Measurements from ENCODE around the gene POU2F1.

POU2F1 gene

GRCh38 chr1:167429612-167430011 lies 208.9 kb downstream of the POU2F1 start:
- no peak for DNase-seq

GRCh38 chr1:167430134-167430848 lies 209.6 kb downstream of the POU2F1 start:
- DNase-seq = no peak

DNA sequence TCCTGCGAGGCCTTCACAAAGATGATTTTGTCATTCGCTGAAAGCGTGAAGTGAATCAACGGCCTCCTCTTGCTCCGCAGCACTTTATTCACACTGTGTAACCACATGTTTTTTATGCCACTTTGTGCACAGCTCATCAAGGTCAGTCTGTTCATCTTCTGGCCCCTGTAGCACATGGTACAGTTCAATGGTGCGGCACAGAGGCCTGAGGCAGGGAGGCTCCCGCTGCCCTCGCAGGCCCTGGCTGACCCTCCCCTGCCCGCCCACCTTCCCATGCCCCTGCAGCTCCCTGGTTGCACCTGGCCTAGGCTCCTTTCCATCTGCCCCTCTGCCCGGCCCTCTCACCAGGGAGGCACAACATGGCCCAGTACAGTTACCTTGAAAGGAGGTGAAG lies 210.2 kb downstream of the POU2F1 start:
- DNase-seq = no peak

GRCh38 chr1:167431261-167431908 lies 210.7 kb downstream of the POU2F1 start:
- no peak for DNase-seq

GRCh38 chr1:167431909-167432650 lies 211.4 kb downstream of the POU2F1 start:
- DNase-seq = no peak

- DNase-seq = no peak
Measured at GRCh38 chr1:167432780-167433179, 212.1 kb downstream of the POU2F1 start.

DNA sequence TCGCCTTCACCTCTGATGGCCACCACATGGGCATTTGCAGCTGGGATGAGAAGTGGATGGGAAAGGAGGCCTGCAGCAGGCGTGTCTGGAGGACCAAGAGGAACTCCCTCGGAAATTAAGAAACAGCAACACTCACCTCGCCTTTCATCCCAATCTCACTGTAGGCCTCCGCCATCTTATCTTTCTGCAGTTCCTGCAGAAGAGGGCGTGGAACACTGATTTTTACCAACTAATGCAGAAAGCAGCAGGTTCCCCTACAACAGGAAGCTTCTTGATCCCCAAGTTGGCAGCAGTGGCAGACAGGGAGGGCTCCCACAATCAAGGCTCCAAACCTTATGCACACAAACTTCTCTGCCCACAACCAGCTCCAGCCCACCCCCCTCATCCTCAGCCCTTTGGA lies 213.2 kb downstream of the POU2F1 start:
- DNase-seq = no peak

GRCh38 chr1:167434306-167434705 lies 213.6 kb downstream of the POU2F1 start:
- no peak for DNase-seq

DNA sequence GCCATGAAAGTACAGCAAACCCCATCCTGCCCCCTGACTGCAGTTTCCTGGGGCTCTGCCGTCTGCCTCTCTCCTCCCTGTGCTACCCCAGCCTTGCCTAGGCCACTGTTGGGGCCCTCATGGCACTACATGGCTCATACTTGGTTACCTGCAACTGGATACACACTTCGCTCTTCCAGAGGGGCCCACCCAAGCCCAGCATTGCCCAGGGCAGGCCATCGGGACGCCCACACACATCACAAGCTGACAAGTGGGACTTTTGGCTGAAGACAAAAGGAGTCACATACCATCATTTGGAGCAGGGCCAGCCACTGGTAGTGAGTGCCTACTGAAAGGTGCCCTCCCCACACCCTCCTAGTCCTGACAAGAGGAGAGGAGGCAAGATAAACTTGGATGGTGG lies 214.8 kb downstream of the POU2F1 start:
- DNase-seq = no peak

DNA sequence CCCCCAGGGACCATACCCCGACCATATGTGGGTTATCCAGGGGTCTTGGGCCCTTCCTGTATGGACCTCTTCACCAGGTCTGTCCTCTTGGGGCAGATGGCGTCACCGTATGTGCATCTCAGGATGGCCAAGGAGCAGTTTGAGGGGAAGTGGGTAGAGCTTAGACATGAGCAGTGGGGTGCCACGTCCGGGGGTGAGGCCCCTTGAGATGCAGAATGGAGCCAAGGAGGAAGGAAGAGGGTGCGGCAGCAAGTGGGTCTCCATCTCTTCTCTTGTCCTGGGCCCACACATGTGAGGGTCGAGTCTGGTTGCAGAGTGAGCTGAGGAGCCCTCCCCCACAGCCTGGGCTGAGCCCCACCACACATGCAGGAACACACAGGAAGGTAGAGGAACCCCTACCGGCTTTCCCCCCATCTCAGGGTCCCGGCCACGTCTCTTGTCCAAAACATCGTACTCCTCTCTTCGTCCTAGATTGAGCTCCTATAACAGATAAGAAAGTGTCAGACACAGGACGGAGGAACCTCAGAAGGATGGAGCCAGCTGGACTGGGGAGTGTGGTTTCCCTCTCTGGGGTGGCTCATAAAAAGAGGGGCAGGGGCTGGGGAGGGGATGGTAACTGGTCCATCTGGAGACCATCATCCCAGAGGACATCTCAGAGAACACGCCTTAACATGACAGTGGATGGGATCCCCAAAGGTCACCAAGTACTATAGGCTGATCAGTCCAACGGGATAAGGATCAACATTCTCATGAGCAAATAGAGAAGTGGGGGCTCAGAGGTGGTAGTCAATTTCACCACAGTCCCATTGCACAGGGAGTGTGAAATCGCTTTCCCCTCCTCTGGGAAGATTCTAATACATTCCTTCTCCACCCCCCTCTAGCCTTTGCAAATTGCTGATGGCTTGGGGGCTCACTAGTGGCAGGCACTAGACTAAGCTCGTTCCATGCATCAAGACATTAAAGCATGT lies 217.8 kb downstream of the POU2F1 start:
- no peak for DNase-seq

DNA sequence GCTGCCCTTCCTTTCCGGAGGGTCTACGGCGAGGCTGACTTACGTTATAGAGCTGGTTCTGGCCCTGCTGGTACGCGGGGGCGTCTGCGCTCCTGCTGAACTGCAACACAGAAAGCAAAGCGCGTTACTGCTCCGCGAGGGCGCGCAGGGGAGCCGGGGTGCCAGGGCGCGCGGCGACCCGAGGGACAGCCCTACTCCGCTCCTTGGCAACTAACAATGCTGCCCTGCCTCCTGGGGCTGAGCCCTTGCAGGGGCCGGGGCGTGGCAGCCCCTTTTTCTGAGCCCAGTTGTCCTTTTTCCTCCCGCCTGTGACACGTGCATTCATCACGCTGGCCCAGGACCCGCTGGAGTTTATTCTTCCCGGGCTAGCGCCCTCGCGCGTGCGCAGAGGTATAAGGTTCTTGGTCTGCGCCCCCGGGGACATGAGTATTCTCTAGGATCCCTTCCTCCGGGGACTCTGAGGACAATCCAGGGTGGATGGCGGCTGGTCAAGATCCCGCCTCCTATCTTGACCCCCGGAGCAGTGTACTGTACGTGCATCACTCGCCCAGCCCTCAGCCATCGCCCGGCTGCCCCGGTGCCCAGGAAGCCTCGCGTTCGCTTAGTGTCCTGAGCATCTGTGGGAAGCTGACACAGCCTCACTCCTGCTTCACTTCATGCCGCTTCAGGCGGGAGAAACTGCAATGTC lies 218.8 kb downstream of the POU2F1 start:
- DNase-seq = no peak

DNA sequence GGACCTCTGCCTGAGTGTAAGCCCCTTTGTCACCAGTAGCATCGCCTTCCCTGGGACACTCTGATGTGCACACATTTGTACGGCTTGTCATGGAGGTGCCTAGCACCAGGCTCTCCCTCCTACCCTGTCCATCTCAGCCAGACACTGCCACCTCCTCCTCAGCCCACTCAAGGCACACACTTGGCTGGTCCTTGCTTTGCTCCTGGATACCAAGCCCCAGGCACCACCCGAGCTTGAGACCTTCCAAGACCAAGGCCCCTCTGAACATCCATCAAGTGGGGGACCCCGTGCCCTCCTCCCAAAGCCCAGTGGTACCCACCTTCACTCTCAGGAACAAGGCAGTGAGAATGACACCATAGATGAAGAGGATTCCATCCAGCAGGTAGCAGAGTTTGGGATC lies 219.7 kb downstream of the POU2F1 start:
- DNase-seq = no peak

GRCh38 chr1:167440776-167441175 lies 220.1 kb downstream of the POU2F1 start:
- DNase-seq = no peak

GRCh38 chr1:167441222-167441621 lies 220.5 kb downstream of the POU2F1 start:
- no peak for DNase-seq

- no peak for DNase-seq
Measured at GRCh38 chr1:167442142-167442848, 221.6 kb downstream of the POU2F1 start.

DNA sequence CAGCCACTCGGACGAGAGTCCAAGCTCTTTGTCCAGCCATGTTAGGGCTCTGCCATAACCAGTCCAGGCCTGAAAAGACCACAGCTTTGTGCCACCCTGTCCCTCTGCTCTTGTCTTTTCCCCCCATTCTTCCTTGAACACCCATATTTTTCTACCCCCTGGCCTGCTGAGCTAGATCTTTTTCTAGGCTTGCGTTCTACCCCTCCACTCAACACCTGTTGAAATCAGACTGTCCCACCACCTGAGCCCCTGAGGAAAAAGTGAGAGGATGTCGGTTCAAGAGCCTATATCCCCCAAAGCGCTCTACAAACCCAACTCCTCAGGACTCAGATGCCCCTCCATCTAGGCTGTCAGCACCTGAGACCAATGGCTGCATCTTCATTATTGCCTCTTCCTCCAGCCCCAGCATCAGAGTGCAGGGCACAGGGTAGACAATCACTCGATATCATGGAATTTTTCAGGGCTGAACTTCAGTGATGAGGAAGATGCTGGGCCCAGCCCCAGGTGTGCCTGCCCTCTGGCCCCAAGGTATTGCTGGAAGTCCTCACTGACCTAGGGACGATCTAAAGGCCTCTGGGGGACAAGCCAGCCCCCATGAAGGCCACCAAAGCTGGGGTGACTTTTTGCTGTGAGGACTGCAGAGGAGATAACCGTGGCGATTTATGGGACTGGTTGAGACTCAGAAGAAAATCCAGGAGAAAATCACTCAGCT lies 222.3 kb downstream of the POU2F1 start:
- DNase-seq = no peak

DNA sequence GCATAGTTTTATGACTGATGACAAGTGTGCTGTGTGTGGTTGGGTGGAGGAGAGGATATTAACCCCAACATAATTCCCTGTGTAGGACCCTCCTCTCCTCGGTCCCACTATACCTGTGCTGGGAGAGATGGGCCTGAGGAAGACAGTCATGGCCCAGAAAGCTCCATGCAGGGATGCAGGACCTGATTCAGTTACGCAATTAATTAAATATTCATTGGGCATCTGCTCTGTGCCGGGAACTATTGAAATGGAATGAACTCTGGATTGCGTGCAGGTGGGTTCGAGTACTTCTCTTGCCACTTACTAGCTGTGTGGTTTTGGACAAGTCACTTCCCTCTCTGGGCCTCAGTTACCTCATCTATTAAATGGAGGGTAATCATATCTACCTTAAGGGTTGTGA lies 223.1 kb downstream of the POU2F1 start:
- no peak for DNase-seq

DNA sequence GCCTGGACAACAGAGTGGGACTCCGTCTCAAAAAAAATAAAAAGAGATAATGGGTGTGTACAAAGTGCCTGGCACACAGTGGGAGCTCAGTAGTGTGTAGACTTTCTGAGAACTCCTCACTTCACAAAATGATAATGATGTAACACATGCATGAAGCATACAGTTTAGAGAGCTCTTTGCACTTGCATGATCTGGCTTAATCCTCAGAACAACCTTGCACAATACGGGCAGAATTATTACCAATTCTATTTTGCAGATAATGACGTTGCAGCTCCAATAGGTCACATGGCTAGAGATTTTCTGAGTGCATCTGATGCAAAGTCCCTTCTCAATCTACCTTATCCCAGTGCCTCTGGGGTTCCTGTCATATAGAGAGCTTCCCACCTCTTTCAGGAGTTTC lies 226.3 kb downstream of the POU2F1 start:
- DNase-seq = no peak

GRCh38 chr1:167447521-167448136 lies 226.9 kb downstream of the POU2F1 start:
- DNase-seq = no peak

GRCh38 chr1:167450843-167451242 lies 230.2 kb downstream of the POU2F1 start:
- DNase-seq = no peak

All from NCI-H2081 treated with DMSO at 0.1 percent for 48 hours (cell line).